HepG2 (cell line): ENCODE results near the gene DNAJB11. TPM values are rescaled to one million over a fixed set of nuclear protein-coding genes. Genes with fewer than 3 reads are reported as not detected.

Experiments used
- ATAC-seq: fragments of 200-7000 bp; cut with Tn5 transposase; 3 replicates; pipeline ENCODE4 v1.9.1; 2020; ENCODE audit warnings: mild to moderate bottlenecking, moderate library complexity
- BruUV-seq: library from RNA; stranded (reverse); fragments of 400-500 nt; replicated peaks from 2 replicates; lab custom pipeline; 2021; lab: Mats Ljungman, UMichigan
- CTCF ChIA-PET: fragments of 300-600 bp; formaldehyde crosslinking; extraction: SDS; loops from one replicate; lab custom pipeline; 2021; ENCODE audit warnings: low total read pairs, inconsistent platforms, low intra/inter-chr PET ratio; lab: Yijun Ruan, JAX
- POLR2A ChIA-PET: fragments of 350-600 bp; sonication (Branson Sonifier 250); formaldehyde crosslinking; loops from one replicate; lab custom pipeline; 2020; ENCODE audit warnings: antibody characterized with exemption, inconsistent platforms; lab: Yijun Ruan, JAX
- DNase-seq: peaks from one replicate; pipeline ENCODE4 v3.0.0-alpha.2; 2015; ENCODE audit warnings: low spot score
- FAIRE-seq: peaks from 3 replicates; lab custom pipeline; 2011; peaks lifted over from hg19 to GRCh38; lab: Jason Lieb, UNC
- H2AFZ ChIP-seq: one replicate; pipeline ENCODE4 v1.6.1; 2011; ENCODE audit warnings: low read length, inconsistent platforms
- H3K27ac ChIP-seq: fragments of 300-600 bp; 3 replicates; pipeline ENCODE4 v1.8.0; 2011; ENCODE audit warnings: mixed run types, mild to moderate bottlenecking, mixed read lengths, low read length, inconsistent platforms; ENCODE audit not compliant: insufficient read depth; ENCODE audit errors: extremely low read length
- H3K27me3 ChIP-seq, 2 experiments: fragments of 200-600 bp in 1 of 2; 2 replicates in 1 of 2; 3 replicates in 1 of 2; pipeline versions ENCODE4 v1.6.0 to v1.8.0; 2011; ENCODE audit warnings: low read length in 2 of 2, mild to moderate bottlenecking in 2 of 2, moderate library complexity in 2 of 2, inconsistent platforms in 1 of 2; ENCODE audit not compliant: insufficient read depth in 2 of 2, control insufficient read depth in 1 of 2
- H3K36me3 ChIP-seq, 2 experiments: fragments of 200-600 bp in 1 of 2; replicated peaks in 1 of 2; 2 replicates in 1 of 2; 3 replicates in 1 of 2; pipeline versions ENCODE4 v1.5.1 to v1.8.0; 2011; ENCODE audit warnings: low read length in 2 of 2, inconsistent platforms in 1 of 2; ENCODE audit not compliant: insufficient read depth in 2 of 2, control insufficient read depth in 1 of 2
- H3K4me1 ChIP-seq: 2 replicates; pipeline ENCODE4 v1.5.1; 2012; ENCODE audit warnings: low read length, inconsistent platforms; ENCODE audit not compliant: insufficient read depth
- H3K4me2 ChIP-seq: 2 replicates; pipeline ENCODE4 v1.6.0; 2011; ENCODE audit warnings: low read depth, low read length, inconsistent platforms
- H3K4me3 ChIP-seq, 3 experiments: fragments of 200-600 bp in 1 of 3; sonication (generic), shearing (Covaris generic) in 1 of 3; replicated peaks in 1 of 3; 2 replicates each; pipeline ENCODE4 v1.5.1; 2011 to 2016; ENCODE audit warnings: low read length in 3 of 3, inconsistent platforms in 2 of 3, low read depth in 2 of 3, mild to moderate bottlenecking in 2 of 3, control low read depth in 1 of 3, mixed read lengths in 1 of 3; ENCODE audit not compliant: insufficient read depth in 1 of 3
- H3K79me2 ChIP-seq: one replicate; pipeline ENCODE4 v1.6.1; 2011; ENCODE audit warnings: low read length, inconsistent platforms; ENCODE audit not compliant: insufficient read depth
- H3K9ac ChIP-seq: 2 replicates; pipeline ENCODE4 v1.6.0; 2011; ENCODE audit warnings: mild to moderate bottlenecking, low read depth, low read length, inconsistent platforms; ENCODE audit not compliant: insufficient read depth
- H3K9me3 ChIP-seq: 2 replicates; pipeline ENCODE4 v1.5.1; 2012; ENCODE audit warnings: mild to moderate bottlenecking, low read length
- H4K20me1 ChIP-seq: 2 replicates; pipeline ENCODE4 v1.6.0; 2011; ENCODE audit warnings: inconsistent platforms, mild to moderate bottlenecking, low read length, moderate library complexity; ENCODE audit not compliant: insufficient read depth
- ETS1 ChIP-seq: sonication (generic); formaldehyde crosslinking; IDR thresholded peaks from 2 replicates; pipeline ENCODE4 v1.4.0; 2020; ENCODE audit warnings: missing genetic modification reagents
- ETV6 ChIP-seq: sonication (generic); formaldehyde crosslinking; conservative IDR thresholded peaks from 2 replicates; pipeline ENCODE4 v1.4.0; 2020; ENCODE audit warnings: missing genetic modification reagents
- HDAC6 ChIP-seq: fragments of 200-600 bp; sonication (generic); IDR thresholded peaks from 2 replicates; pipeline ENCODE4 v1.7.0; 2017; ENCODE audit warnings: mild to moderate bottlenecking, antibody characterized with exemption, low read length, low read depth
- HNRNPK ChIP-seq: fragments of 200-400 bp; formaldehyde crosslinking; IDR thresholded peaks from 2 replicates; pipeline ENCODE4 v1.6.1; 2018; ENCODE audit warnings: low read length, low read depth, moderate library complexity, mild to moderate bottlenecking; ENCODE audit not compliant: poor library complexity, severe bottlenecking
- KAT7 ChIP-seq: IDR thresholded peaks from 2 replicates; pipeline ENCODE4 v1.6.1; 2018; ENCODE audit warnings: borderline replicate concordance, missing compliant biosample characterization
- PCBP2 ChIP-seq: fragments of 200-400 bp; formaldehyde crosslinking; optimal IDR thresholded peaks from 2 replicates; pipeline ENCODE3; 2018; ENCODE audit warnings: low read length, low read depth; ENCODE audit not compliant: poor library complexity, severe bottlenecking
- PHF21A ChIP-seq: sonication (generic); formaldehyde crosslinking; IDR thresholded peaks from 2 replicates; pipeline ENCODE4 v1.5.0; 2020; ENCODE audit warnings: mild to moderate bottlenecking, missing genetic modification reagents
- TRIM22 ChIP-seq: fragments of 450-650 bp; IDR thresholded peaks from 2 replicates; pipeline ENCODE4 v1.6.1; 2017
- USF2 ChIP-seq, 2 experiments: sonication (generic) in 1 of 2; formaldehyde crosslinking in 1 of 2; IDR thresholded peaks; 2 replicates each; pipeline versions ENCODE4 v1.5.1 to v1.6.1; 2011 to 2020; ENCODE audit warnings: borderline replicate concordance in 1 of 2, low read depth in 1 of 2, low read length in 1 of 2, mild to moderate bottlenecking in 1 of 2, missing genetic modification reagents in 1 of 2, moderate library complexity in 1 of 2
- ZNF136 ChIP-seq: sonication (generic); formaldehyde crosslinking; IDR thresholded peaks from 2 replicates; pipeline ENCODE4 v1.8.1; 2022; ENCODE audit warnings: low read depth, mild to moderate bottlenecking, moderate library complexity, missing genetic modification reagents
- ZNF331 ChIP-seq: sonication (generic); formaldehyde crosslinking; IDR thresholded peaks from 2 replicates; pipeline ENCODE4 v1.4.0; 2020; ENCODE audit warnings: missing genetic modification reagents
- ZNF512 ChIP-seq: sonication (generic); formaldehyde crosslinking; IDR thresholded peaks from 2 replicates; pipeline ENCODE4 v1.4.0; 2020; ENCODE audit warnings: mild to moderate bottlenecking, missing genetic modification reagents
- ZNF883 ChIP-seq: sonication (generic); formaldehyde crosslinking; IDR thresholded peaks from 2 replicates; pipeline ENCODE4 v1.5.1; 2020; ENCODE audit warnings: mild to moderate bottlenecking, missing genetic modification reagents; ENCODE audit errors: not compliant biosample characterization
- WGBS: methylation state at CpG from one replicate; pipeline ENCODE4 v1.1.6; 2017; ENCODE audit warnings: low lambda C conversion rate; 5-methylcytosine and 5-hydroxymethylcytosine counted together
- in situ Hi-C: cut with HindIII; loops from 2 replicates; pipeline ENCODE4 v1.10.0; 2017; ENCODE audit warnings: low pct_unique_long_range_greater_than_20kb; ENCODE audit not compliant: extremely low pct_ligation_motif_present
- intact Hi-C: fragments of 100-400 bp; cut with micrococcal nuclease; formaldehyde crosslinking; loops from one replicate; pipeline ENCODE4 v1.10.0; 2022; ENCODE audit not compliant: unreplicated experiment
- polyA plus RNA-seq, 8 experiments: library from polyadenylated mRNA; depleted of rRNA in 3 of 8; stranded (reverse) in 7 of 8; unstranded in 1 of 8; fragments of >200 nt; fragmentation: Illumina TruSeq in 4 of 8; extraction: Trizol in 4 of 8; gene quantifications; 2 replicates each; pipeline versions ENCODE4 v1.2.1 to v1.2.3, GENCODE V29; 2011 to 2016; ENCODE audit warnings: low read depth in 4 of 8, missing spikeins in 1 of 8, mixed read lengths in 1 of 8; ENCODE audit not compliant: insufficient read depth in 1 of 8
- total RNA-seq, 5 experiments: library from RNA; depleted of rRNA; stranded (reverse); fragments of >200 nt; fragmentation: Illumina TruSeq; extraction: Trizol; gene quantifications; 2 replicates each; pipeline ENCODE4 v1.2.3, GENCODE V29; 2016; ENCODE audit warnings: low read depth in 1 of 5

The DNAJB11 gene
- total and polyA plus RNA-seq, 2 of the 13 experiments (the other 11 are each of a cell fraction or from before 2014, with no cell fraction given): 41.0 to 132 TPM

GRCh38 chr3:186600896-186601295 lies 30.4 kb downstream of the DNAJB11 start:
- DNase-seq (no peak), FAIRE-seq (no peak), ATAC-seq (no peak)
- H3K4me2 ChIP-seq: peak overlapping the region; percentile 88; the same call in 1 of the 2 replicates
- H3K36me3 ChIP-seq: no peaks in the 10 kb centered on the region
- POLR2A ChIA-PET: interaction anchor here (1.9 to 27.1 kb wide), 4 partner anchors 7 to 183 kb away, joined by 8 to 854 read pairs (median 452); partner anchors contain the start of genes AHSG, DNAJB11, EIF4A2 and TBCCD1
- 85% methylated on average over 3 of the region's 3 CpGs for WGBS
- H3K27ac ChIP-seq: peak overlapping the region; percentile 95
- intact Hi-C loops: no loop called here
- peaks cover 6% of the 10 kb centered on the region for H3K79me2 ChIP-seq
- H3K4me1 ChIP-seq: peaks cover 98% of the 10 kb centered on the region
- no TSS peak for BruUV-seq
- in situ Hi-C loops: no loop called here
- H3K9ac ChIP-seq: peak overlapping the region; percentile 77
- no peak overlapping the region for H3K4me3 ChIP-seq
- H2AFZ ChIP-seq: no peak overlapping the region
- CTCF ChIA-PET: no interaction called here
- H3K9me3 ChIP-seq: no peaks in the 10 kb centered on the region
- H4K20me1 ChIP-seq: no peaks in the 10 kb centered on the region
- TF ChIP-seq KAT7 (CRISPR knock-in tag) (no peak), ZNF883 (no peak), ZNF512 (CRISPR knock-in tag) (peak; percentile 91), TRIM22 (no peak), PCBP2 (peak; percentile 43), ETV6 (CRISPR knock-in tag) (no peak), USF2 (IDR thresholded peaks at IDR 0.05; ENCODE audit: low read depth, low read length) (no peak), USF2 (CRISPR knock-in tag; IDR thresholded peaks at IDR 0.05; ENCODE audit: borderline replicate concordance) (no peak), ZNF136 (CRISPR knock-in tag) (no peak), HDAC6 (no peak), PHF21A (CRISPR knock-in tag) (no peak), HNRNPK (peak; percentile 87), ETS1 (no peak), ZNF331 (no peak)
- no peaks in the 10 kb centered on the region for H3K27me3 ChIP-seq
